ENCODE results near the gene CASP8AP2. TPM values are rescaled to one million over a fixed set of nuclear protein-coding genes. Genes with fewer than 3 reads are reported as not detected.
"Not testable (repeated sequence)": the region's sequence is repeated elsewhere in the genome, so short reads cannot be mapped to it uniquely, and the experiment has no call there.

CASP8AP2 gene
- 10 to 100 TPM; 19.3 to 22.2 (median 19.5) TPM for total RNA-seq

GRCh38 chr6:89829472-89830169 lies at the start of gene CASP8AP2:
CASP8AP2 (plus strand) TSS chr6:89829880.
- peaks cover 9% of the 10 kb centered on the region for H3K36me3 Mint-ChIP-seq (ENCODE audit: insufficient read depth)
- ATAC-seq (peak; percentile 97 to 98), DNase-seq (peak; percentile 93)
- no peaks in the 10 kb centered on the region for H3K27me3 Mint-ChIP-seq (ENCODE audit: low read depth)
- H3K9me3 Mint-ChIP-seq, result no peaks in the 10 kb centered on the region
- peak within 1 kb of the TSS; percentile 98 for H3K4me3 Mint-ChIP-seq
- H3K4me1 Mint-ChIP-seq (ENCODE audit: low read depth), result peaks cover 30% of the 10 kb centered on the region

DNA sequence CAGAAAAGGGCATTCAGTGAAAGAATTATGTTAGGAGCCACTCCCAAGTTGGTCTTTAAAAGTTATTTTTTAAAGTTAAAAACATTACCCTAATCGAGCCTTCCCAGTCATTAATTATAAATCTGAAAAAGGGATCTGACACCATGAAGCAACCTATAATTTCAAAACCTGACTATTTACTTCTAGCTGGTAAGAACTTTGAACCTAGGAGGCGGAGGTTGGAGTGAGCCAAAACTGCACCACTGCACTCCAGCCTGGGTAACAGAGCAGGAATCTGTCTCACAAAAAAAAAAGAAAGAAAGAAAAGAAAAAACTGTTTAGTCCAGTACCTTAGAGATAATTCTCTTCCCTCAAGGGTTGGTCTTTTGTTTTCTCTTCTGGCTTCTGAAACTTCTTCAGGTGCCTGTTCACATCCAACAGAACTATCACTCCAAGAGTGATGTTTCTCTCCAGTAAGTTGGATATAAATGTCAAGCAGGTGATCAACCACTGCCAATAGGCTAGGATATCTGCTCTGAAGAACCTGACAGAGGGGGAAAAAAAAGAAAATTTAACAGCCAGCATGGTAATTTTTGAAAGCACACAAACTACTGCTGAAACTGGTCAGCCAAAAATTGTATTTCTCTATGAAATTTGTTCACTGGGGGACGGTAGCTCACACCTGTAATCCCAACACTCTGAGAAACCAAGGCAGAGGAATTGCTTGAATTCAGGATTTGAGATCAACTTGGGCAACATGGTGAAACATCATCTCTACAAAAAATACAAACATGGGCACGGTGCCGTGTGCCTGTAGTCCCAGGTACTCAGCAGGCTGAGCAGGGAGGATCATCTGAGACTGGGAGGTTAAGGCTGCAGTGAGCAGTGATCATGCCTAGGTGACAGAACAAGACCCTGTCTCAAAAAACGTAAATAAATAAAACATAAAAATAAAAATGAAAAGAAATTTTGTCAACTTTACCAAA lies 48.3 kb upstream of the CASP8AP2 start:
- Mint-ChIP-seq H3K36me3 (ENCODE audit: insufficient read depth) (peaks cover 54% of the 10 kb centered on the region), H3K4me1 (ENCODE audit: low read depth) (no peaks in the 10 kb centered on the region), H3K4me3 (no peak overlapping the region), H3K9me3 (no peaks in the 10 kb centered on the region), H3K27me3 (ENCODE audit: low read depth) (no peaks in the 10 kb centered on the region)
- ATAC-seq (no peak), DNase-seq (no peak)

GRCh38 chr6:89782222-89782621 lies 47.5 kb upstream of the CASP8AP2 start:
- Mint-ChIP-seq H3K9me3 (no peaks in the 10 kb centered on the region), H3K27me3 (ENCODE audit: low read depth) (no peaks in the 10 kb centered on the region), H3K36me3 (ENCODE audit: insufficient read depth) (peaks cover 55% of the 10 kb centered on the region), H3K4me1 (ENCODE audit: low read depth) (no peaks in the 10 kb centered on the region), H3K4me3 (no peak overlapping the region)
- DNase-seq (no peak), ATAC-seq (no peak)

DNA sequence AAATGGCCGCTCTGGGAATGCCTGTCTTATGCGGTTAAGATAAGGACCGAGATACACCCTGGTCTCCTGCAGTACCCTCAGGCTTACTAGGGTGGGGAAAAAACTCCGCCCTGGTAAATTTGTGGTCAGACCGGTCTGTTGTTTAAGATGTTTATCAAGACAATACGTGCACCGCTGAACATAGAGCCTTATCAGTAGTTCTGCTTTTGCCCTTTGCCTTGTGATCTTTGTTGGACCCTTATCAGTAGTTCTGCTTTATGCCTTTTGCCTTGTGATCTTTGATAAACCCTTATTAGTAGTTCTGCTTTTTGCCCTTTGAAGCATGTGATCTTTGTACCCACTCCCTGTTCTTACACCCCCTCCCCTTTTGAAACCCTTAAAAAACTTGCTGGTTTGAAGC lies 46.4 kb upstream of the CASP8AP2 start:
- H3K27me3 Mint-ChIP-seq (ENCODE audit: low read depth); H3K9me3 Mint-ChIP-seq: not testable (repeated sequence)

DNA sequence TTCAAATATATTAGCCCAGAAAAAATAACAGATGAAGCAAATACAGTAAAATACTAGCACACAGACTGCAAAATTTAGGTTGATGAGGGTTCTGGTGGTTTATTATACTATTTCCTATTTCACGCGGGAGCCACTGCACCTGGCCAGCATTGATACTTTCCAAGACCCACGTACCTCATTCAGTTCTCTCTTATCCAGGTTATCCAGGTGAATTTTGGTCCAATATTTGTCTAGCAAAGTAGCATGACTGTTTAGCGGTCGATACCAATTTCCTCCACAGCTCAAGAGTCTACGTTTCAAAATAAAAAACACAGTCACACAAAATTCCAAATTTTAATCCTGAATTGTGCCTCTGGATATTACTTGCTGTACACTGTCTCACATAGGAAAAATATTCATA lies 44.8 kb upstream of the CASP8AP2 start:
- Mint-ChIP-seq H3K36me3 (ENCODE audit: insufficient read depth) (peaks cover 66% of the 10 kb centered on the region), H3K4me1 (ENCODE audit: low read depth) (no peaks in the 10 kb centered on the region), H3K27me3 (ENCODE audit: low read depth) (no peaks in the 10 kb centered on the region), H3K4me3 (no peak overlapping the region), H3K9me3 (no peaks in the 10 kb centered on the region)
- ATAC-seq, result no peak
- DNase-seq, result no peak

More for the DNA sequence above, 46.4 kb upstream of the CASP8AP2 start:
- peaks cover 63% of the 10 kb centered on the region for H3K36me3 Mint-ChIP-seq (ENCODE audit: insufficient read depth)
- H3K4me3 Mint-ChIP-seq; H3K4me1 Mint-ChIP-seq (ENCODE audit: low read depth); DNase-seq; ATAC-seq: not testable (repeated sequence)

GRCh38 chr6:89786970-89787369 lies 42.7 kb upstream of the CASP8AP2 start:
- peaks cover 58% of the 10 kb centered on the region for H3K36me3 Mint-ChIP-seq (ENCODE audit: insufficient read depth)
- H3K4me1 Mint-ChIP-seq (ENCODE audit: low read depth), result no peaks in the 10 kb centered on the region
- H3K4me3 Mint-ChIP-seq, result no peak overlapping the region
- ATAC-seq, result no peak
- H3K9me3 Mint-ChIP-seq, result no peaks in the 10 kb centered on the region
- H3K27me3 Mint-ChIP-seq (ENCODE audit: low read depth), result no peaks in the 10 kb centered on the region
- no peak for DNase-seq

- no peaks in the 10 kb centered on the region for H3K27me3 Mint-ChIP-seq (ENCODE audit: low read depth)
- H3K9me3 Mint-ChIP-seq, result no peaks in the 10 kb centered on the region
- no peak for DNase-seq
- ATAC-seq, result no peak
- H3K36me3 Mint-ChIP-seq (ENCODE audit: insufficient read depth), result peaks cover 55% of the 10 kb centered on the region
- H3K4me1 Mint-ChIP-seq (ENCODE audit: low read depth), result peaks cover under 1% of the 10 kb centered on the region
- no peak overlapping the region for H3K4me3 Mint-ChIP-seq
Measured at GRCh38 chr6:89787660-89788328, 41.9 kb upstream of the CASP8AP2 start.

GRCh38 chr6:89789980-89790379 lies 39.7 kb upstream of the CASP8AP2 start:
- Mint-ChIP-seq H3K4me3 (no peak overlapping the region), H3K27me3 (ENCODE audit: low read depth) (no peaks in the 10 kb centered on the region), H3K36me3 (ENCODE audit: insufficient read depth) (peaks cover 56% of the 10 kb centered on the region), H3K9me3 (no peaks in the 10 kb centered on the region), H3K4me1 (ENCODE audit: low read depth) (peaks cover 22% of the 10 kb centered on the region)
- ATAC-seq, result no peak
- no peak for DNase-seq

DNA sequence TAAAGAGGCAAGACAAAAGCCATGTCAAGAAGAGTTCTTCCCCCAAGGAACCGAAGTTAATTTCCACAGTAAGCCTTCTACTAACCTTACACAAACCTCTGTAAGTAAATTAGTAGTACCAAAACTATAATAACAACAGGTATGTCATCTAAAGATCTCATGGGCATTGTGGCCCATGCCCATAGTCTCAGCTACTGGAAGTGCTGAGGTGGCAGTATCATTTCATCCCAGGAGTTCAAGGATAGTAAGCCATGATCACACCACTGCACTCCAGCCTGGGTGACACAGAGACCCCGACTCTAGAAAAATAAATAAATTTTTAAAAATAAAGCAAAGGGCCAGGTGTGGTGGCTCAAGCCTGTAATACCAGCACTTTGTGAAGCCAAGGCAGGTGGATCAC lies 39.3 kb upstream of the CASP8AP2 start:
- DNase-seq (no peak), ATAC-seq (no peak)
- H3K36me3 Mint-ChIP-seq (ENCODE audit: insufficient read depth), result peaks cover 55% of the 10 kb centered on the region
- H3K4me1 Mint-ChIP-seq (ENCODE audit: low read depth), result peaks cover 26% of the 10 kb centered on the region
- H3K9me3 Mint-ChIP-seq, result no peaks in the 10 kb centered on the region
- no peak overlapping the region for H3K4me3 Mint-ChIP-seq
- H3K27me3 Mint-ChIP-seq (ENCODE audit: low read depth), result no peaks in the 10 kb centered on the region

- DNase-seq, result no peak
- H3K36me3 Mint-ChIP-seq (ENCODE audit: insufficient read depth), result peaks cover 49% of the 10 kb centered on the region
- no peaks in the 10 kb centered on the region for H3K9me3 Mint-ChIP-seq
- no peak overlapping the region for H3K4me3 Mint-ChIP-seq
- peak in 1 of 2 donors; percentile 33 for ATAC-seq
- peaks cover 26% of the 10 kb centered on the region for H3K4me1 Mint-ChIP-seq (ENCODE audit: low read depth)
- H3K27me3 Mint-ChIP-seq (ENCODE audit: low read depth), result no peaks in the 10 kb centered on the region
Measured at GRCh38 chr6:89792881-89793280, 36.8 kb upstream of the CASP8AP2 start.

GRCh38 chr6:89793586-89793985 lies 36.1 kb upstream of the CASP8AP2 start:
- ATAC-seq (no peak), DNase-seq (no peak)
- Mint-ChIP-seq H3K4me1 (ENCODE audit: low read depth) (peaks cover 26% of the 10 kb centered on the region), H3K27me3 (ENCODE audit: low read depth) (no peaks in the 10 kb centered on the region), H3K4me3 (no peak overlapping the region), H3K36me3 (ENCODE audit: insufficient read depth) (peaks cover 42% of the 10 kb centered on the region), H3K9me3 (no peaks in the 10 kb centered on the region)

DNA sequence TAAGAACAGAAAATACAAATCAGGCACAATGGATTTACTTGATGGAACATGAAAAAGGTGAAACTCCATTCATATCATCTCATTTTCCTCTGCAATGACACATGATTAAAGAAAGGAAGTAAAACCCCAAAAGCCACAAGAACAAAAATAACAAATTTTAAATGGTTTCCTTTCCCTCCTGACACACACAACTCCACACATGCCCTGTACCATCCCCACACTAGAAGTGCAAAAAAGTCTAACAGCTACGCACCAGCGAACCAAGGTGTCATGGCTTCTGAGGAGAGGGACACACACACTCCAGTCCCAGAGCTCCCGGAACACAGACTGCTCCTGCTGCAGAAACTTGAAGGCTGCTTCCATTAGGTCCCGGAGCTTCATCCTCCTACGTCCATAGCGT lies 35.4 kb upstream of the CASP8AP2 start:
- Mint-ChIP-seq H3K4me3 (peak overlapping the region; percentile 9), H3K9me3 (no peaks in the 10 kb centered on the region), H3K4me1 (ENCODE audit: low read depth) (peaks cover 26% of the 10 kb centered on the region), H3K27me3 (ENCODE audit: low read depth) (no peaks in the 10 kb centered on the region), H3K36me3 (ENCODE audit: insufficient read depth) (peaks cover 38% of the 10 kb centered on the region)
- no peak for DNase-seq
- ATAC-seq, result peak; percentile 90 to 91

GRCh38 chr6:89797317-89797716 lies 32.4 kb upstream of the CASP8AP2 start:
- no peaks in the 10 kb centered on the region for H3K9me3 Mint-ChIP-seq
- DNase-seq (no peak), ATAC-seq (no peak)
- H3K36me3 Mint-ChIP-seq (ENCODE audit: insufficient read depth), result peaks cover 39% of the 10 kb centered on the region
- H3K4me3 Mint-ChIP-seq, result no peak overlapping the region
- peaks cover 29% of the 10 kb centered on the region for H3K4me1 Mint-ChIP-seq (ENCODE audit: low read depth)
- H3K27me3 Mint-ChIP-seq (ENCODE audit: low read depth), result no peaks in the 10 kb centered on the region

DNA sequence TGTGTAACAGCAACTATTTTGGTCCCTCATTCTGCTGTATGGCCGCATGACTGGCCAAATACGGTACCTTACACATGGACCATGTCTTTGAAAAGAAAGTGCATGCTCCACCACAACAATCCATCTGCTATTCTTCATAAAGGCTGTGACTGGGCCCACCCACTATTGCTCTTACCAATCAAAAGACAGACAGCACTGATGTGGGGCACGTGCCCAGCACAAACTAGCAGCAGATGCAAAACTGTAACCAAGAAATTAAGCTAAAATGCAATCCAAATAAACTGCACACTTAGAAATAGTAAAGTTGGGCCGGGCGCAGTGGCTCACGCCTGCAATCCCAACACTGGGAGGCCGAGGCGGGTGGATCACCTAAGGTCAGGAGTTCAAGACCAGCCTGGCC lies 30.6 kb upstream of the CASP8AP2 start:
- H3K36me3 Mint-ChIP-seq (ENCODE audit: insufficient read depth), result peaks cover 33% of the 10 kb centered on the region
- ATAC-seq (no peak), DNase-seq (no peak)
- H3K9me3 Mint-ChIP-seq, result no peaks in the 10 kb centered on the region
- H3K27me3 Mint-ChIP-seq (ENCODE audit: low read depth), result no peaks in the 10 kb centered on the region
- peaks cover 16% of the 10 kb centered on the region for H3K4me1 Mint-ChIP-seq (ENCODE audit: low read depth)
- no peak overlapping the region for H3K4me3 Mint-ChIP-seq
